ENCODE data around the gene ABCC1. TPM values are rescaled to one million over a fixed set of nuclear protein-coding genes. Genes with fewer than 3 reads are reported as not detected.

ABCC1 gene
- total RNA-seq, 1 experiment from 2014 or later = 61.9 TPM

- Mint-ChIP-seq H3K4me1 (peaks cover 5% of the 10 kb centered on the region), H3K27ac (no peak overlapping the region), H3K36me3 (peaks cover 53% of the 10 kb centered on the region), H3K27me3 (ENCODE audit: low read depth) (no peaks in the 10 kb centered on the region), H3K4me3 (no peak overlapping the region), H3K9me3 (no peaks in the 10 kb centered on the region)
- ChIA-PET CTCF (interaction anchor here (0.9 to 1.3 kb wide), 5 partner anchors 10 to 49 kb away, joined by 3 to 5 read pairs (median 3); no protein-coding TSS in a partner anchor), POLR2A (no interaction called here)
- TF ChIP-seq ERG (CRISPR knock-in tag; IDR thresholded peaks at IDR 0.05) (no peak), ZNF219 (CRISPR knock-in tag; IDR thresholded peaks at IDR 0.05; ENCODE audit: borderline replicate concordance) (no peak), FOXJ3 (CRISPR knock-in tag; IDR thresholded peaks at IDR 0.05; ENCODE audit: borderline replicate concordance) (no peak), SOX15 (CRISPR knock-in tag; IDR thresholded peaks at IDR 0.05) (no peak), RORB (CRISPR knock-in tag; IDR thresholded peaks at IDR 0.05) (no peak), E2F5 (CRISPR knock-in tag; IDR thresholded peaks at IDR 0.05) (no peak)
- no peak for ATAC-seq
- no peak for DNase-seq (ENCODE audit: low spot score)
These were observed 146.2 kb downstream of the ABCC1 start for GRCh38 chr16:16095646-16096045.

- Mint-ChIP-seq H3K4me3 (no peak overlapping the region), H3K36me3 (peaks cover 48% of the 10 kb centered on the region), H3K4me1 (peaks cover 5% of the 10 kb centered on the region), H3K27me3 (ENCODE audit: low read depth) (no peaks in the 10 kb centered on the region), H3K27ac (peak overlapping the region; percentile 72; the same call in 1 of the 2 replicates), H3K9me3 (peaks cover under 1% of the 10 kb centered on the region; the same call in 1 of the 2 replicates)
- ChIA-PET CTCF (interaction anchor here (0.7 to 1.3 kb wide), 8 partner anchors 11 to 74 kb away, joined by 3 to 7 read pairs (median 3); no protein-coding TSS in a partner anchor), POLR2A (interaction anchor here (0.5 kb wide), 1 partner anchor 164 kb away, joined by 3 read pairs; no protein-coding TSS in a partner anchor)
- TF ChIP-seq ZNF138 (CRISPR knock-in tag; conservative IDR thresholded peaks at IDR 0.05) = no peak
- TF ChIP-seq NFATC4 (CRISPR knock-in tag; IDR thresholded peaks at IDR 0.05) = no peak
- TF ChIP-seq ZNF281 (CRISPR knock-in tag; IDR thresholded peaks at IDR 0.05) = no peak
- no peak for TF ChIP-seq ZNF263 (CRISPR knock-in tag; IDR thresholded peaks at IDR 0.05; ENCODE audit: low read depth)
- no peak for TF ChIP-seq KAT7 (CRISPR knock-in tag; IDR thresholded peaks at IDR 0.05; ENCODE audit: borderline replicate concordance)
- no peak for TF ChIP-seq AR (CRISPR knock-in tag; IDR thresholded peaks at IDR 0.05)
- no peak for TF ChIP-seq FOXP1 (CRISPR knock-in tag; IDR thresholded peaks at IDR 0.05; ENCODE audit: borderline replicate concordance)
- DNase-seq (ENCODE audit: low spot score) (no peak), ATAC-seq (no peak)
These were observed 146.9 kb downstream of the ABCC1 start for GRCh38 chr16:16096121-16096857.

- CTCF ChIA-PET = interaction anchor here (0.9 to 1.3 kb wide), 3 partner anchors 11 to 74 kb away, joined by 3 to 7 read pairs (median 5); no protein-coding TSS in a partner anchor
- Mint-ChIP-seq H3K27me3 (ENCODE audit: low read depth) (no peaks in the 10 kb centered on the region), H3K27ac (no peak overlapping the region), H3K9me3 (peaks cover 4% of the 10 kb centered on the region; the same call in 1 of the 2 replicates), H3K36me3 (peaks cover 51% of the 10 kb centered on the region), H3K4me3 (no peak overlapping the region), H3K4me1 (peaks cover 5% of the 10 kb centered on the region)
- DNase-seq (ENCODE audit: low spot score) (no peak), ATAC-seq (no peak)
- POLR2A ChIA-PET = no interaction called here
- TF ChIP-seq TP53 (CRISPR knock-in tag; IDR thresholded peaks at IDR 0.05) = no peak
- TF ChIP-seq NFYB (CRISPR knock-in tag; conservative IDR thresholded peaks at IDR 0.05; ENCODE audit: low read depth) = no peak
- TF ChIP-seq ZBTB43 (CRISPR knock-in tag; IDR thresholded peaks at IDR 0.05) = no peak
- TF ChIP-seq TEAD4 (CRISPR knock-in tag; IDR thresholded peaks at IDR 0.05) = no peak
- TF ChIP-seq SMAD4 (CRISPR knock-in tag; IDR thresholded peaks at IDR 0.05) = no peak
- TF ChIP-seq EMX1 (CRISPR knock-in tag; IDR thresholded peaks at IDR 0.05) = no peak
These were observed 147.4 kb downstream of the ABCC1 start for GRCh38 chr16:16096858-16097213.

All from WTC11 (cell line).